GM19025 (cell line): ENCODE results near the gene THOC3.
"Not testable (repeated sequence)": the region's sequence is repeated elsewhere in the genome, so short reads cannot be mapped to it uniquely, and the experiment has no call there.

Source experiments
- ATAC-seq: cut with Tn5 transposase; IDR thresholded peaks from one replicate; pipeline ENCODE4 v1.9.1; 2021; ENCODE audit warnings: mild to moderate bottlenecking, low read depth, moderate library complexity; ENCODE audit not compliant: unreplicated experiment

The THOC3 gene

DNA sequence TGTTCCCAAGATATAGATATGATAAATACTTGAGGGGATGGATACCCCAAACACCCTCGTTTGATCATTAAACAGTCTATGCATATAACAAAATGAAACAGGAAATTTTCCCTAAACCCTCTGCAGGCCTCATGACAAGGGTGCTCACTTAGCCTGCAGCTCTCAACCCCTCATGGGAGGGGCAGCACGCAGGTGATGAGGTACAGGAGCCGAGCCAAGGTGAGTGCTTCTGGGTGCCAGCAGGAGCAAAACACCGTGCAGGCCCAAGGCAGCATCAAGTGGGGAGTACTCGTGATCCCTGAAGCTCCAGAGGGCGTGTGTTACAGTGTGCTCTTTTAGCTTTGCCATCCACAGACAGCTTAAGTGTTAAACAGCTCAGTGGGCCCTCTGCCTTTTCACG, 24.9 kb downstream of the THOC3 start:
- not testable (repeated sequence) for ATAC-seq

DNA sequence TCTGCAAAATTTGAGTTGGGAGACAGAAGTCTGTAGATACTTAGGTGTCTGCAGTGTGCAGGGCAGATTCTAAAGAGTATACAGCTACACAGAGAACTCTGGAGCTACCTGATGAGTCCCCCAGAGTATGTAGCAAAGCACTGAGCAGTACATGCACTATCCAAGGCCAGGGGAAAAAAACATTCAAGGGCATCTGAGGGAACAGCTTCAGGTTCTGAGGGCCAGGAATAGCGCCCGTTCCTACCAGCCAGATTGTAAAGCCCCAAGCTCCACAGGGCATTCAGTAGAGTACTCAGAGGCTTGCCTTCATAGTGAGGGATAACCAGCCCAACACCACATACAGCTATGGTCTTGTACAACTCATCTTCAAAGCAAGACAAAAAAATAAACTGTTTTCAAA, 27.5 kb downstream of the THOC3 start:
- ATAC-seq: not testable (repeated sequence)

DNA sequence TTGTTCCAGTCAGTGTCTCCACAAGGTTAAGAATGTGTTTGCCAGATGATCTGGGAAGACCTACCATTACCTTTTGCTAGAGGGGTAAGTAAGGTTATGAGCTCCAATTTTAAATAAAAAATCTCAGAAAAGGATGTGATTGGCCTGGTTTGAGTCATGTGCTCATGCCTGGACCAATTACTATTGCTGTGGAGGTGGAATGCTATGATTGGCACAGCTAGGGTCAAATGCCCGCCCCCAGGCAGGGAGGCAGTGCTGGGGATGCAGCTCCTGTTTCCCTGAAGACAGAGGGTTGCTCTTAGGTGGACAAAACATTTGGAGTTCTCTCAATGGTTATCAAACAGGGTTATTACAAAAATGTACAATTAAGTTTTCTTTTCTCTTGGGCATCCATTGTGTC, 29.6 kb downstream of the THOC3 start:
- ATAC-seq: not testable (repeated sequence)

DNA sequence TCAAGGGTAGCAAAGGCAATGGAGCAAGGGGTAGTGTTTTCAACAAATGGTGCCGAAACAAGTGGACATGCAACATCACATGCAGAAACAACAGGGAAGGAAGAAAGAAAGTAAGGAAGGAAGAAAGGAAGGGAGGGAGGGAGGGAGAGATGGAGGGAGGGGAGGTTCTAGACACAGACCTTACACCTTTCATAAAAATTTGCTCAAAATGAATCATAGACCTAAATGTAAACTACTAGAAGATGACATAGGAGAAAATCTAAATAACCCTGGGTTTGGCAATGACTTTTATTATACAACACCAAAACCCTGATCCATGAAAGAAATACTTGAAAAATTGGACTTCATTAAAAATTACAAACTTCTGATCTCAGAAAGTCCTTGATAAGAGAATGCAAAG, 39.4 kb downstream of the THOC3 start:
- not testable (repeated sequence) for ATAC-seq

DNA sequence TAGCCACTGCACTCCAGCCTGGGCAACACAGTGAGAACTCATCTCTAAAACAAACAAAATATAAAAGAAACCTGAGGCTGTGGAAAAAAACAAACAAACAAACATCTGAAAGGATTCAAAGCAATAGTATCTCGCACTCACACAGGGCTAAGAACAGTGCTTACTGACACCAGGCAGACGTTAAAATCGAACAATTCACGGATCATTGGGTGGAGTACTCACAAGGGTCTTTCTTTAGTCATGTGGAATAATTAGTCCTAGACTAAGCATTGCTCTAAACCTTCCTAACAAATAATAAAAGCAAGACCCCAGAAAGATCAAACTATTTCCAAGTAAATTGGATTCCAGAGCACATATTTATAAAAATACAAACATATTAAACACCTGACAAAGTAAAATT, 43.0 kb downstream of the THOC3 start:
- not testable (repeated sequence) for ATAC-seq

DNA sequence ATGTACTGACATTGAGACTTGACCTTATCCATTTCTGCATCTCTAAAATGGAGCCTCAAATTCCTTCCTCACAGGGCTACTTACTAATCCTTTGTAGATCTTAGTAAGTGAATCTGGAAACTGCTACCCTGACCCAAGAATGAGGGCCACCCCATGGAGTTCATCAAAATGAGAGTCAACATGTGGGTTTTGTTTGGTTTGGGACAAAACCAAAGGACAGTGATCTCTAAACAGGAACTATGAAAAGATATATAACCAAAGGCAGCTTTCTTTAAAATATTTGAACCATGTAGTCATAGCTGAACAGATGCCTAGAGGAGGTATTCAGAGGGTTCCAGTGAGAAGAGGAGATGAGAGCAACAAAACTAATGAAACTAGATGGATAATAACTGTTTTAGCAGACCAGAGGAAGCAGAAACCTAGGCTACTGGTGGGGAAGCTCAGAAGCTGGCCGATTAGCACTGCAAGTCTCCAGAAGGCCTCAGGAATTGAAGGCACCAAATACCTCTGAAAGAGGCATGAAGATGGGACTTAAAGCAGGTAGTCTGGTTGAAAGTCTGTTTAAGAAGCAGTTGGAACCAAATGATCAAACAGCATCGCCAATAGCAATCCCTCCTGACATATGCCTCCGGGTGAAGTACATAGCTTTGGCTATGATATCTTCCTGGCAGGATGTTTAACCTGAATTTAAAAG, 45.8 kb downstream of the THOC3 start:
- no peak for ATAC-seq

DNA sequence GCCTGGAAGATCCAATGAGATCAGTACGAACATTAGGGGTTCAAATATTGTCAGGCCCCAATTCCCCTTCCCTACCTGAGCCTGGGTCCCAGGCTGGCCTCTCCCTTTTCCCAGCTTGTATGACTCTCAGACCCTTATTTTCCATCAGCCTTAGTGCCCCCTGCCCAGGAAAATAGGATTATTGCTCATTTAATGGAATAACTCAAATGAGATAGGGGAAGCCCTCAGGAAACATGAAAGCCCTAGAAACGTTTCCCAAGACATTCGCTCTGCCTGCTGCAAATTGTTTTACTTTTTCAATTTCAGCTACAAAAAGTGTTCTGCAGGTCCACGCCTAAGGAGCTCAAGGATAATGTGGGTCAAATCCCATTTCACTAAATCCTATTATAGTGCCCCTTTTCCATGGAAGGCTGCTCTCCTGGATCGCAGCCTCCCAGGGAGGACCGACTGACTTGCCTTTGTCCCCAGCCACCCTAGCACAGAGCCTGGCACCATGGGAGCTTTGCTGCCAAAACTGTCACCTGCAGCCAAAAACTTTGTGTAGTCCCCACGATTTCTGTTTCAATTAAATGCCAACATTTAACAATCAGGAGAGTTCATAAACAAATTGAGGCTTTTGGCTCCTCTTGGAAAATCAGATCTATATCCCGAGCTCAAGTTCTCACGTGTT, 46.9 kb downstream of the THOC3 start:
- ATAC-seq: no peak

DNA sequence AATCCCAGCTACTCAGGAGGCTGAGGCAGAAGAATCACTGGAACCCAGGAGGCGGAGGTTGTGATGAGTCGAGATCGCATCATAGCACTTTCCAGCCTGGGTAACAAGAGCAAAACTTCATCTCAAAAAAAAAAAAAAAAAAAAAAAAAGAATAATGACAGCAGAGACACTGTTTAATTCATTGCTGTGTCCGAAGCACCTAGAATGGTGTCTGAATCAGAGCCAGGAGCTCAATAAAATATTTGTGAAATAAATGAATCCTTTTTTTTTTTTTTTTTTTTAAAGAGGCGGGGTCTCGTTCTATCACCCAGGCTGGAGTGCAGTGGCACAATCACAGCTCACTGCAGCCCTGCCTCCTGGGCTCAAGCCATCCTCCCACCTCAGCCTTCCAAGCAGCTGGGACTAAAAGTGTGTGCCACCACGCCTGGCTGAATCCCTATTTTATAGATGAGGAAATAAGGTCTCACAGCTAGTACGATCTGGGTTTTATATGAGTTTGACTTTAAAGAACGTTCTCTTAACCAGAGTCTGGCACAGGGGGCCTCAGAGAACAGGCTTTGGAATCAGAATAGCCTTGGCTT, 47.8 kb downstream of the THOC3 start:
- ATAC-seq: no peak

DNA sequence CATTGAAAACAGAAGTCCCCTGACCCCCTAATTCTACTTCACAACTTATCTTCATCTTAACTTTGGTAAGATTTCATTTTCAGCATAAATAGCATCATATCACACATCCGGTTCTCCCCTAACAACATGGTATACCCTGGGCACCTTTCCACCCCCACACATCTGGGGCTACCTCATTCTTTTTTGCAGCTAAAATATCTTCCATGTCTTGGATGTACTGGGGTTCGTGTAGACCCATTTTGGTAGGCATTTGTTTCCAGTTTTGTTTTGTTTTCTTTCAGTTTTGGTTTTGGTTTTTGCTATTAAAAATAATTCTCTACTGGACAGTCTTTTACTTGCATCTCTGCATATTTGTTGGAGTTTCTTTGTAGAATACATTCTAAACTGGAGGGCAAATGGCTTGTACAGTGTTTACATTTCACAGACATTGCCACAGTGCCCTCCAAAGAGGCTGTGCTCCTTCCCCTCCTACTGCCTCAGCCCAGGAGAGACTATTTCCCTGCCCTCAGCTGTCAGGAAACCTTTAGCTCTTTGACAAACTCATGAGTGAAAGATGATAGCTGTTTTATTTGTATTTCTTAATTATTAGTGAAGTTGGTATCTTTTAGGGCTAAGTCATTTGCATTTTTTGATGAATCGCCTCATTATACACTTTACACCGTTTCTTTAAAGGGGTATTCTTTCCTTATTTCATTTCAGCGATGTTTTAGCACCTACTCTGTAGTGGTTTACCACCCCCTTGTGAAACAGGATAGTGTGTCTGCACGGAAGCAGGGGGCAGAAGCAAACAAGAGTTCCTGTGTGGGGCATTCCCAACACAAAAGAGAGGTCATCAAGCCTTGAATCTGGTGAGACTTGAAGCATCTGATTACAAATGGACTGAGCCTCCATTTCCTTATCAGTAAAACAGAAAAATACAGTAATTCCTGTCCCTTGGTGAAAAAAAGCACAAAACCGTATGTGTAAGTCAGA, 52.8 kb downstream of the THOC3 start:
- peak; percentile 56 for ATAC-seq

DNA sequence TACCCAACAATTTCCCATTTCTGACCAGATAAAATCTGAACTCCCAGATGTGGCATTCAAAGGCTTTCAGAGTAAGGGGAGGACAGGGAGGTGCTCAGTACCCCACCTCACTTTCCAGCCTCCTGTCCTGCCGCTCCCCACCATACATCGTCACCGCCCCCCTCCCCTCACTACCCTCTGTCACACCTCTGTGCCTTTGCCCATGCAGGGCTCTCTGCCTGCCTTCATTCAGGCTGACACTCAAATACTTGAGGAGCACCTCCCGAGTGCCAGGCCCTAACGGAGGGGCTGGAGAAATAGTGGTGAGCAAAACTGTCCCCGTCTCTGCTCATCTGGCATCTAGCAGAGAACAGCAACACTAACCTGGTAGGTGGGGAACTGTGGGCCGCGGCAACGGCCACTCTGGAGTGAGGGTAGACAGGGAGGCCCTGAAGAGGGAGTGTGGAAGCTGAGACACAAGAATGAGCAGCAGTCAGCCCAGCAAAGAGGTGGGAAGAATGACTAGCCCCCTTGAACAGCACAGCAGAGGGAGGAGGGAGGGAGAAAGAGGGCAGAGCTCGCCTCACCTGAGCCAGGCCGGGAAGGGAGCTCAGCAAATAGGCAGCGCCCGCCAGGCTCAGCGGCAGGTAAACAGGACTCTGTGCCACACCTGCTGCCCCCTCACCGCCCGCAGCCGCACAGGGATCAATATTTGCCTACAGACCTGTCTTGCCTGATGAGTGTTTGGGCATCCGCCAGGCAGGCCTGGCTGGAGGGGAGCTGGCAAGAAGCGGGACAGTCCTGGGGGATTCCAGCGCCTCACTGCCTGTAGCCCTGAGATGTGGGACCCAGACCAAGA, 54.1 kb downstream of the THOC3 start:
- ATAC-seq: not testable (repeated sequence)

DNA sequence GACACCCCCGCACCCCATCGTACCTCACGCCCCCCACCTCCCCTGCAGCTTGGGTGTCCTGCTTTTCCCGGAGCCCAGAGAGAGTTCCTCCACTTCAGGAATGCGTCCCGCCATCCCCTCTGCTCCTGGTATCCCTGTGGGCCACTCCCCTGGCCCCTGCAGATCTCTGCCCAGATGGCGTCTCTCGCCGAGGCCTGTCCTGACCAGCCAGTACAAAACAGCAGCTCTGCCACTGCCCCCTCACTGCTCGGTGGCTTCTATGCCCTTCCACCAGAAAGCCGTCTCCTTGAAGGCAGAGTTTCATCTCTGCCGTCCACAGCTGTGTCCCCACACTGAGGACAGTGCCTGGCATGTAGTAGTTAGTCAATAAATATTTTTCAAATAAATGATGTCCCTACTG, 58.0 kb downstream of the THOC3 start:
- ATAC-seq: not testable (repeated sequence)
